Adrenal gland (tissue), 12 donors: ENCODE measurements around the gene TACR2. TPM values are rescaled to one million over a fixed set of nuclear protein-coding genes. Genes with fewer than 3 reads are reported as not detected.

Experiments used
- DNase-seq, 7 donors: peaks; one replicate each; pipeline ENCODE4 v3.0.0-alpha.2; 2019 to 2020
- H3K27ac ChIP-seq, 5 donors: fragments of 200-600 bp; sonication (generic) in 4 of 5; 1 replicate in 3 of 5; 2 replicates in 2 of 5; pipeline versions ENCODE4 v1.5.1 to v1.8.0; 2016 to 2020; ENCODE audit warnings: mild to moderate bottlenecking in 1 of 5
- H3K27me3 ChIP-seq: fragments of 200-600 bp; 2 replicates; pipeline ENCODE4 v1.8.0; 2021
- H3K36me3 ChIP-seq, 2 donors: fragments of 200-600 bp; replicated peaks in 1 of 2; 1 replicate in 1 of 2; 2 replicates in 1 of 2; pipeline versions ENCODE4 v1.5.1 to v1.8.0; 2018 to 2022
- H3K4me1 ChIP-seq, 2 donors: fragments of 200-600 bp; replicated peaks in 1 of 2; 1 replicate in 1 of 2; 2 replicates in 1 of 2; pipeline versions ENCODE4 v1.5.1 to v1.8.0; 2018 to 2021
- H3K4me3 ChIP-seq, 4 donors: fragments of 200-600 bp; sonication (generic) in 3 of 4; one replicate each; pipeline ENCODE4 v1.5.1; 2016 to 2018
- H3K9me3 ChIP-seq, 3 donors: fragments of 200-600 bp; sonication (generic) in 1 of 3; replicated peaks in 1 of 3; 1 replicate in 2 of 3; 2 replicates in 1 of 3; pipeline versions ENCODE4 v1.5.1 to v1.8.0; 2016 to 2021
- POLR2A ChIP-seq, 2 donors: fragments of 450-650 bp; IDR thresholded peaks; one replicate each; pipeline ENCODE4 v1.6.1; 2017; ENCODE audit warnings: antibody characterized with exemption in 2 of 2, mild to moderate bottlenecking in 2 of 2, moderate library complexity in 1 of 2
- WGBS, 4 donors: extraction: QIAGEN DNeasy Blood & Tissue Kit in 2 of 4; methylation state at CpG; one replicate each; pipeline versions ENCODE4 v1.1.5 to v1.1.7; 2013 to 2017; 5-methylcytosine and 5-hydroxymethylcytosine counted together
- intact Hi-C, 2 donors: fragments of 100-400 bp; cut with DNase I; formaldehyde crosslinking; loops; one replicate each; pipeline versions ENCODE4 v1.14.1 to v1.15.0; 2022 to 2023
- polyA plus RNA-seq, 3 donors: library from polyadenylated mRNA; stranded (reverse); fragments of 200-250 nt in 2 of 3; fragments of 350-450 nt in 1 of 3; fragmentation: Illumina TruSeq in 1 of 3; extraction: RNeasy Lipid Tissue Mini Kit (QIAGEN cat#74804) in 1 of 3; gene quantifications; one replicate each; pipeline ENCODE4 v1.2.3, GENCODE V29; 2013 to 2014
- total RNA-seq, 9 donors: library from RNA; depleted of rRNA in 4 of 9; stranded (reverse); fragments of >200 nt in 4 of 9; fragments of 120-200 nt in 1 of 9; fragmentation: NEBNext Ultra II Directional in 1 of 9; extraction: Animal tissue kit (Norgen Biotek cat#: 25700) in 1 of 9; gene quantifications; one replicate each; pipeline versions ENCODE4 v1.1.0 to v1.2.4, GENCODE V29; 2013 to 2023
- TF ChIP-seq, protein P1 (sequence below), 6 experiments: fragments of 450-650 bp in 4 of 6; fragments of 200-600 bp in 2 of 6; sonication (generic) in 1 of 6; IDR thresholded peaks; 1 replicate in 5 of 6; 2 replicates in 1 of 6; pipeline versions ENCODE4 v1.5.1 to v1.8.0; 2016 to 2021; ENCODE audit warnings: antibody characterized with exemption in 6 of 6, mild to moderate bottlenecking in 2 of 6, moderate library complexity in 1 of 6
- donor health status: healthy with polysubstance abuse.
- donor health status: Bipolar disorder and iron deficiency.
- donor health status: DM: yes; HTN: yes; CAD: no.
- donor health status: DM: no; HTN: no; CAD: no.
- donor health status: DM: no; HTN: no; CAD: no.
- donor health status: DM: yes; HTN: yes; CAD: no.

The TACR2 gene
- total and polyA plus RNA-seq, 12 donors: 0.11 to 0.55 (median 0.35) TPM; not detected in 3

DNA sequence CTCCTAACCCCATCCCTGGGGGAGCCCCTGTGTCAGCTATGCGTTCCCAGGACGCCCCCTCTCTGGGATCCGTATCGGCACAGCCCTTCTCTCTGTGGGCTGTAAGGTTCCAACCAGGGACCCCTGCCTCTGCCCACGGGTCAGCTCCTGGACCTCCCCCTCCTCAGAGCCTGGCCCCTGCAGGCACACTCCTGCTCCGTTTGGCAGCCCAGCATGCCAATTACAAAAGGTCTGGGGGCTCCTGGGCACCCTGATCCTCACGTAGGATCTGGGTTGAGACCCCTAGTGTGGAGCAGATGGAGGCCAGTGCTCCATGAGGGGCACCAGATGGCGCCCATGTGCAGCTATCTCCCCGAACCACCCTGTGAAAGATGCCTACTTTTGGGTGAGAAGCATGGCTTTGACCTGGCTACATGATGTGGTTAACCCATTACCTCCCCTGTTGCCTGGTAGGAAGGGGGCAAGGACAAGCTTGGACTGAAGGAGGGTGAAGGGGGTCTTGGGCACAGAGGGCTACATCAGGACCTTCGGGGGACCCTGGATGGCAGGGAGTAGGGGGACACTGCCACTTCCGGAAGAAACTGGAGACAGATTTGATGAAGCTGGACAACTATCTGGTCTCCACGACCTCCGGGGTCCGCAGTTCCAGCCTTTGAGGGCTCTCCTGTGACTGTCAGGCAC is 9.0 kb downstream of the TACR2 start:
- TF ChIP-seq, protein P1, sequence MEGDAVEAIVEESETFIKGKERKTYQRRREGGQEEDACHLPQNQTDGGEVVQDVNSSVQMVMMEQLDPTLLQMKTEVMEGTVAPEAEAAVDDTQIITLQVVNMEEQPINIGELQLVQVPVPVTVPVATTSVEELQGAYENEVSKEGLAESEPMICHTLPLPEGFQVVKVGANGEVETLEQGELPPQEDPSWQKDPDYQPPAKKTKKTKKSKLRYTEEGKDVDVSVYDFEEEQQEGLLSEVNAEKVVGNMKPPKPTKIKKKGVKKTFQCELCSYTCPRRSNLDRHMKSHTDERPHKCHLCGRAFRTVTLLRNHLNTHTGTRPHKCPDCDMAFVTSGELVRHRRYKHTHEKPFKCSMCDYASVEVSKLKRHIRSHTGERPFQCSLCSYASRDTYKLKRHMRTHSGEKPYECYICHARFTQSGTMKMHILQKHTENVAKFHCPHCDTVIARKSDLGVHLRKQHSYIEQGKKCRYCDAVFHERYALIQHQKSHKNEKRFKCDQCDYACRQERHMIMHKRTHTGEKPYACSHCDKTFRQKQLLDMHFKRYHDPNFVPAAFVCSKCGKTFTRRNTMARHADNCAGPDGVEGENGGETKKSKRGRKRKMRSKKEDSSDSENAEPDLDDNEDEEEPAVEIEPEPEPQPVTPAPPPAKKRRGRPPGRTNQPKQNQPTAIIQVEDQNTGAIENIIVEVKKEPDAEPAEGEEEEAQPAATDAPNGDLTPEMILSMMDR (IDR thresholded peaks at IDR 0.05): no peak
- TF ChIP-seq POLR2A (IDR thresholded peaks at IDR 0.05): no peak
- peak overlapping the region in 1 of 4 donors; percentile 20 for H3K4me3 ChIP-seq
- H3K27ac ChIP-seq: peak overlapping the region in 3 of 5 donors; percentile 9 to 66 (median 61)
- H3K36me3 ChIP-seq: no peaks in the 10 kb centered on the region
- intact Hi-C loops: no loop called here
- peaks cover 8 to 16% of the 10 kb centered on the region in 2 donors for H3K4me1 ChIP-seq
- H3K27me3 ChIP-seq: no peaks in the 10 kb centered on the region
- WGBS, 4 donors: 59 to 66% (median 64%) methylated on average over 11 to 14 of the region's 14 CpGs
- H3K9me3 ChIP-seq: no peaks in the 10 kb centered on the region
- peak in 3 of 7 donors; percentile 27 to 33 (median 31) for DNase-seq

DNA sequence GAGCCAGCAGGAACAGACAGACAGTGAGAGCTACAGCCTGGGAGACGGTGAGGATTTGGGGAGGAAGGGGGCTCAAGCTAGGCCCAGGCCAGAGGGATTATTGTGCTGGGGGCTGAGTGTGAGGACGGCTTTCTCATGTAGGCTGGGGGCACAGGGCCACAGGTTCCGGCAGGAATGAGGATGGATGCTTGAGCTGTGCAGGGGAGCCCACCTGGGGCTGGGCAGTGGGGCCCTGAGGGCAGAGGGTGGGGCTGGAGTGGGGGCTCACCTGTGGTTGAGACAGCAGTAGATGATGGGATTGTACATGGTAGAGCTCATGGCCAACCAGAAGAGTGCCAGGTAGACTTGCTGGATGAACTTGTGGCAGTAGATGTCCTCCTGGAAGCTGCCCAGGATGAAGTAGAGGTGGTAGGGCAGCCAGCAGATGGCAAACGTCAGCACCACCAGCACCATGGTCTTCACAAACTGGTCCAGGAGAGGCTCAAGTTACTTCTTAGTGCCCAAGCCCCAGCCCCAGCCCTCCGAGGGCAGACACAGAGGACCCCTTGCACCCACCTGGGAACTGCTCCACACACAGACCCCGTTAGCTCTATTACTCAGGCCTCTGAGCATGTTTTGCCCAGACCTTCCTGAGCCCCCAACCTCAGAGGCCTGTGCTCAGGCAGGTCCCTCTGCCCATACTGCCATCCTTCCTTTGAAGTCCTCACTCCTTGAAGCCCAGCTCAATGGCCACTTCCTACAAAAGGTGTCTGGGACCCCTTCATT is 9.7 kb downstream of the TACR2 start:
- H3K4me1 ChIP-seq: peaks cover 8 to 16% of the 10 kb centered on the region in 2 donors
- peak overlapping the region in 3 of 5 donors; percentile 17 to 61 (median 43) for H3K27ac ChIP-seq
- no peaks in the 10 kb centered on the region for H3K9me3 ChIP-seq
- intact Hi-C loops: no loop called here
- H3K36me3 ChIP-seq: no peaks in the 10 kb centered on the region
- no peak for TF ChIP-seq POLR2A (IDR thresholded peaks at IDR 0.05)
- TF ChIP-seq, protein P1 (IDR thresholded peaks at IDR 0.05): no peak
- no peaks in the 10 kb centered on the region for H3K27me3 ChIP-seq
- WGBS, 4 donors: 77 to 88% (median 78%) methylated on average over 5 to 6 of the region's 6 CpGs
- DNase-seq: no peak
- H3K4me3 ChIP-seq: no peak overlapping the region

DNA sequence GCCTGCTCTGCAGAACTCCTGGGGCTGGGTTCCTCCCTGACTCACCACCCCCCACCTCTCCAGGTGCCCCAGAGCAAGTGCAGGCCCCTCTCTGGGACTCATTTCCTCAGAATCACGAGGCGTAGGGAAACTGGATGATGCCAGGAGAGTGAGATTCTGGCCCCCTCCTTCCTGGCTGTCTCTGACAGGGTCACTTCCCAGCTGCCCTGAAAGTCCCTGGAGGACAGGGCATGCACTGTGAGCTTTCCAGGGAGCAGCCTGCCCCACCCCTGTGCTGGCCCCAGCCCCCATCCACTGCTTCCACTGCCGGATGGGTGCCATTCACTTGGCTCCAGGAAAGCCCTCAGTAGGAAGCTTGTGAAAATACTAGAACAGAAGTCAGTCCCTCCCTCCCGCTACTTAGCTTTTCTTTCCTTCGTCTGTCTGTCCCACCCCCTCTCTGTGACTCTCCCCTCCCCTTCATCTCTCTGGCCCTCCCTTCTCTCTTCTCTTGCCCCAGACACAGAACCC is 10.4 kb downstream of the TACR2 start:
- 35 to 59% (median 44%) methylated on average over 3 to 5 of the region's 5 CpGs for WGBS, 4 donors
- H3K27ac ChIP-seq: peak overlapping the region in 3 of 5 donors; percentile 30 to 61 (median 43)
- no peaks in the 10 kb centered on the region for H3K27me3 ChIP-seq
- peaks cover 8 to 16% of the 10 kb centered on the region in 2 donors for H3K4me1 ChIP-seq
- no peaks in the 10 kb centered on the region for H3K9me3 ChIP-seq
- no peak overlapping the region for H3K4me3 ChIP-seq
- TF ChIP-seq, protein P1 (IDR thresholded peaks at IDR 0.05): no peak
- TF ChIP-seq POLR2A (IDR thresholded peaks at IDR 0.05): no peak
- intact Hi-C loops: no loop called here
- peak in 5 of 7 donors; percentile 22 to 70 (median 46) for DNase-seq
- peaks cover 0 to 6% of the 10 kb centered on the region in 2 donors for H3K36me3 ChIP-seq

DNA sequence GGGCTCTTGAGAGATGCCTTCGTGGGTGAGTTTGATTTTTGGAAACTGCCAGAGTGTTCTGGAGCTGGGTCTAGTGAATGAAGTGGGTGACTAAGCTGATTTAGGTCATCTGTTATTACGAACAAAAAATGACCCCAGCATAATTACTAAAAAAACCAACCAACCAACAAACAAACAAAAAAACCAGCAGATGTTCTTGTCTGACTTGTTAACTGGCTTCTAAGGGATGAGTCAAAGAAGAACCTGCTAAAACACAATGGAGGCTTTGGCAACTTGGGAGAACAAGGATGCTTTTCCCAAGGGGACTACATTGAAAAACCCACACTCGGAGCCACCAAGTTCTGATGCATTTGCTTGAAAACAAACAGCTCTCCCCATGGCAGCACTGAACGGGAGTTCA is 11.5 kb downstream of the TACR2 start:
- TF ChIP-seq, protein P1 (IDR thresholded peaks at IDR 0.05): no peak
- TF ChIP-seq POLR2A (IDR thresholded peaks at IDR 0.05): no peak
- intact Hi-C loops: no loop called here
- no peak overlapping the region for H3K4me3 ChIP-seq
- peaks cover 8 to 16% of the 10 kb centered on the region in 2 donors for H3K4me1 ChIP-seq
- peaks cover 0 to 17% of the 10 kb centered on the region in 2 donors for H3K36me3 ChIP-seq
- H3K27me3 ChIP-seq: no peaks in the 10 kb centered on the region
- no peak for DNase-seq
- 64 to 85% (median 77%) methylated on average over 4 of the region's 4 CpGs for WGBS, 4 donors
- no peaks in the 10 kb centered on the region for H3K9me3 ChIP-seq
- H3K27ac ChIP-seq: peak overlapping the region in 1 of 5 donors; percentile 30
